ENCODE measurements around the gene GALNT14. TPM values are rescaled to one million over a fixed set of nuclear protein-coding genes. Genes with fewer than 3 reads are reported as not detected.

The GALNT14 gene
- total RNA-seq, 1 experiment from 2014 or later = 1.6 TPM

GRCh38 chr2:31054842-31055388 is 83.3 kb downstream of the GALNT14 start:
- no peak overlapping the region for H2AFZ ChIP-seq (ENCODE audit: low read length)
- H3K79me2 ChIP-seq (ENCODE audit: low read length) = no peaks in the 10 kb centered on the region
- no peaks in the 10 kb centered on the region for H3K36me3 ChIP-seq (ENCODE audit: insufficient read depth, low read length)
- no peak overlapping the region for H3K4me2 ChIP-seq (ENCODE audit: low read depth, low read length, poor library complexity, severe bottlenecking)
- H3K4me1 ChIP-seq (ENCODE audit: low read length) = no peaks in the 10 kb centered on the region
- no peaks in the 10 kb centered on the region for H3K27me3 ChIP-seq (ENCODE audit: low read length)
- H3K9me2 ChIP-seq (replicated peaks; ENCODE audit: insufficient read depth, low read length) = no peaks in the 10 kb centered on the region
- H3K9ac ChIP-seq (ENCODE audit: low read length) = no peak overlapping the region
- no peak for DNase-seq
- no peaks in the 10 kb centered on the region for H3K9me3 ChIP-seq (ENCODE audit: low read length)
- H3K4me3 ChIP-seq (ENCODE audit: low read length) = no peak overlapping the region
- H4K20me1 ChIP-seq (ENCODE audit: insufficient read depth, low read depth, low read length) = no peaks in the 10 kb centered on the region
- no peak overlapping the region for H3K27ac ChIP-seq (ENCODE audit: low read length)

- Histone ChIP-seq H3K9me2 (replicated peaks; ENCODE audit: insufficient read depth, low read length) (no peaks in the 10 kb centered on the region), H3K36me3 (ENCODE audit: insufficient read depth, low read length) (no peaks in the 10 kb centered on the region), H3K4me2 (ENCODE audit: low read depth, low read length, poor library complexity, severe bottlenecking) (no peak overlapping the region), H3K79me2 (ENCODE audit: low read length) (no peaks in the 10 kb centered on the region), H3K27me3 (ENCODE audit: low read length) (no peaks in the 10 kb centered on the region), H4K20me1 (ENCODE audit: insufficient read depth, low read depth, low read length) (no peaks in the 10 kb centered on the region), H3K4me3 (ENCODE audit: low read length) (no peak overlapping the region), H3K27ac (ENCODE audit: low read length) (no peak overlapping the region), H3K4me1 (ENCODE audit: low read length) (no peaks in the 10 kb centered on the region), H3K9me3 (ENCODE audit: low read length) (no peaks in the 10 kb centered on the region), H2AFZ (ENCODE audit: low read length) (no peak overlapping the region), H3K9ac (ENCODE audit: low read length) (no peak overlapping the region)
- DNase-seq = no peak
These were observed 84.1 kb downstream of the GALNT14 start for GRCh38 chr2:31053929-31054782.

- Histone ChIP-seq H3K9me2 (replicated peaks; ENCODE audit: insufficient read depth, low read length) (no peaks in the 10 kb centered on the region), H3K4me2 (ENCODE audit: low read depth, low read length, poor library complexity, severe bottlenecking) (no peak overlapping the region), H3K36me3 (ENCODE audit: insufficient read depth, low read length) (no peaks in the 10 kb centered on the region), H2AFZ (ENCODE audit: low read length) (no peak overlapping the region), H3K79me2 (ENCODE audit: low read length) (no peaks in the 10 kb centered on the region), H3K9ac (ENCODE audit: low read length) (no peak overlapping the region), H3K4me1 (ENCODE audit: low read length) (no peaks in the 10 kb centered on the region), H3K4me3 (ENCODE audit: low read length) (no peak overlapping the region), H3K27ac (ENCODE audit: low read length) (no peak overlapping the region), H3K27me3 (ENCODE audit: low read length) (no peaks in the 10 kb centered on the region), H3K9me3 (ENCODE audit: low read length) (no peaks in the 10 kb centered on the region), H4K20me1 (ENCODE audit: insufficient read depth, low read depth, low read length) (no peaks in the 10 kb centered on the region)
- DNase-seq = no peak
These were observed 86.0 kb downstream of the GALNT14 start for GRCh38 chr2:31052284-31052683.

GRCh38 chr2:31051258-31052140 is 86.7 kb downstream of the GALNT14 start:
- no peak overlapping the region for H3K27ac ChIP-seq (ENCODE audit: low read length)
- no peak overlapping the region for H3K4me3 ChIP-seq (ENCODE audit: low read length)
- no peaks in the 10 kb centered on the region for H3K4me1 ChIP-seq (ENCODE audit: low read length)
- no peak overlapping the region for H3K4me2 ChIP-seq (ENCODE audit: low read depth, low read length, poor library complexity, severe bottlenecking)
- DNase-seq = no peak
- no peaks in the 10 kb centered on the region for H3K79me2 ChIP-seq (ENCODE audit: low read length)
- no peaks in the 10 kb centered on the region for H3K27me3 ChIP-seq (ENCODE audit: low read length)
- no peak overlapping the region for H3K9ac ChIP-seq (ENCODE audit: low read length)
- H3K36me3 ChIP-seq (ENCODE audit: insufficient read depth, low read length) = no peaks in the 10 kb centered on the region
- H2AFZ ChIP-seq (ENCODE audit: low read length) = no peak overlapping the region
- no peaks in the 10 kb centered on the region for H3K9me3 ChIP-seq (ENCODE audit: low read length)
- H4K20me1 ChIP-seq (ENCODE audit: insufficient read depth, low read depth, low read length) = no peaks in the 10 kb centered on the region
- H3K9me2 ChIP-seq (replicated peaks; ENCODE audit: insufficient read depth, low read length) = no peaks in the 10 kb centered on the region

GRCh38 chr2:31049916-31050588 is 88.2 kb downstream of the GALNT14 start:
- H3K4me3 ChIP-seq (ENCODE audit: low read length) = no peak overlapping the region
- H3K36me3 ChIP-seq (ENCODE audit: insufficient read depth, low read length) = no peaks in the 10 kb centered on the region
- DNase-seq = no peak
- H3K9me3 ChIP-seq (ENCODE audit: low read length) = no peaks in the 10 kb centered on the region
- no peak overlapping the region for H2AFZ ChIP-seq (ENCODE audit: low read length)
- no peaks in the 10 kb centered on the region for H3K4me1 ChIP-seq (ENCODE audit: low read length)
- H3K9ac ChIP-seq (ENCODE audit: low read length) = no peak overlapping the region
- no peak overlapping the region for H3K4me2 ChIP-seq (ENCODE audit: low read depth, low read length, poor library complexity, severe bottlenecking)
- no peaks in the 10 kb centered on the region for H3K9me2 ChIP-seq (replicated peaks; ENCODE audit: insufficient read depth, low read length)
- no peak overlapping the region for H3K27ac ChIP-seq (ENCODE audit: low read length)
- no peaks in the 10 kb centered on the region for H3K79me2 ChIP-seq (ENCODE audit: low read length)
- no peaks in the 10 kb centered on the region for H4K20me1 ChIP-seq (ENCODE audit: insufficient read depth, low read depth, low read length)
- no peaks in the 10 kb centered on the region for H3K27me3 ChIP-seq (ENCODE audit: low read length)

- H3K79me2 ChIP-seq (ENCODE audit: low read length) = no peaks in the 10 kb centered on the region
- H2AFZ ChIP-seq (ENCODE audit: low read length) = no peak overlapping the region
- H3K27me3 ChIP-seq (ENCODE audit: low read length) = no peaks in the 10 kb centered on the region
- H3K4me1 ChIP-seq (ENCODE audit: low read length) = no peaks in the 10 kb centered on the region
- no peak for DNase-seq
- H3K4me2 ChIP-seq (ENCODE audit: low read depth, low read length, poor library complexity, severe bottlenecking) = no peak overlapping the region
- no peaks in the 10 kb centered on the region for H3K36me3 ChIP-seq (ENCODE audit: insufficient read depth, low read length)
- H3K4me3 ChIP-seq (ENCODE audit: low read length) = no peak overlapping the region
- no peaks in the 10 kb centered on the region for H4K20me1 ChIP-seq (ENCODE audit: insufficient read depth, low read depth, low read length)
- H3K27ac ChIP-seq (ENCODE audit: low read length) = no peak overlapping the region
- H3K9me3 ChIP-seq (ENCODE audit: low read length) = no peaks in the 10 kb centered on the region
- H3K9me2 ChIP-seq (replicated peaks; ENCODE audit: insufficient read depth, low read length) = no peaks in the 10 kb centered on the region
- H3K9ac ChIP-seq (ENCODE audit: low read length) = no peak overlapping the region
These were observed 89.0 kb downstream of the GALNT14 start for GRCh38 chr2:31049264-31049663.

GRCh38 chr2:31047599-31047998 is 90.6 kb downstream of the GALNT14 start:
- Histone ChIP-seq H3K9me3 (ENCODE audit: low read length) (no peaks in the 10 kb centered on the region), H3K36me3 (ENCODE audit: insufficient read depth, low read length) (no peaks in the 10 kb centered on the region)

More at GRCh38 chr2:31047599-31047998, 90.6 kb downstream of the GALNT14 start:
- no peaks in the 10 kb centered on the region for H3K9me2 ChIP-seq (replicated peaks; ENCODE audit: insufficient read depth, low read length)
- H3K27me3 ChIP-seq (ENCODE audit: low read length) = no peaks in the 10 kb centered on the region
- no peak overlapping the region for H3K4me2 ChIP-seq (ENCODE audit: low read depth, low read length, poor library complexity, severe bottlenecking)
- H2AFZ ChIP-seq (ENCODE audit: low read length) = no peak overlapping the region
- H4K20me1 ChIP-seq (ENCODE audit: insufficient read depth, low read depth, low read length) = no peaks in the 10 kb centered on the region
- no peak overlapping the region for H3K9ac ChIP-seq (ENCODE audit: low read length)
- H3K4me3 ChIP-seq (ENCODE audit: low read length) = no peak overlapping the region
- no peaks in the 10 kb centered on the region for H3K4me1 ChIP-seq (ENCODE audit: low read length)
- no peak overlapping the region for H3K27ac ChIP-seq (ENCODE audit: low read length)
- DNase-seq = no peak
- H3K79me2 ChIP-seq (ENCODE audit: low read length) = no peaks in the 10 kb centered on the region
